ENCODE data around the gene CD93.

CD93 gene

GRCh38 chr20:23123886-23124285 is 37.8 kb upstream of the CD93 start:
- Mint-ChIP-seq H3K27me3 (no peaks in the 10 kb centered on the region), H3K4me3 (no peak overlapping the region), H3K4me1 (ENCODE audit: low read depth) (no peaks in the 10 kb centered on the region), H3K27ac (no peak overlapping the region), H3K36me3 (no peaks in the 10 kb centered on the region), H3K9me3 (ENCODE audit: low read depth) (no peaks in the 10 kb centered on the region)

GRCh38 chr20:23122796-23123655 is 36.9 kb upstream of the CD93 start:
- Mint-ChIP-seq H3K27me3 (no peaks in the 10 kb centered on the region), H3K36me3 (no peaks in the 10 kb centered on the region), H3K4me1 (ENCODE audit: low read depth) (no peaks in the 10 kb centered on the region), H3K4me3 (no peak overlapping the region), H3K27ac (no peak overlapping the region), H3K9me3 (ENCODE audit: low read depth) (no peaks in the 10 kb centered on the region)

GRCh38 chr20:23122321-23122720 is 36.2 kb upstream of the CD93 start:
- Mint-ChIP-seq H3K27me3 (no peaks in the 10 kb centered on the region), H3K27ac (no peak overlapping the region), H3K36me3 (no peaks in the 10 kb centered on the region), H3K4me3 (no peak overlapping the region), H3K9me3 (ENCODE audit: low read depth) (no peaks in the 10 kb centered on the region), H3K4me1 (ENCODE audit: low read depth) (no peaks in the 10 kb centered on the region)

GRCh38 chr20:23121751-23122320 is 35.7 kb upstream of the CD93 start:
- Mint-ChIP-seq H3K4me3 (no peak overlapping the region), H3K4me1 (ENCODE audit: low read depth) (no peaks in the 10 kb centered on the region), H3K36me3 (no peaks in the 10 kb centered on the region), H3K9me3 (ENCODE audit: low read depth) (no peaks in the 10 kb centered on the region), H3K27ac (no peak overlapping the region), H3K27me3 (no peaks in the 10 kb centered on the region)

- Mint-ChIP-seq H3K4me1 (ENCODE audit: low read depth) (no peaks in the 10 kb centered on the region), H3K4me3 (no peak overlapping the region), H3K27ac (no peak overlapping the region)
Observed at GRCh38 chr20:23120936-23121750, 35.0 kb upstream of the CD93 start.

GRCh38 chr20:23120261-23120660 is 34.1 kb upstream of the CD93 start:
- no peaks in the 10 kb centered on the region for H3K27me3 Mint-ChIP-seq
- no peak overlapping the region for H3K4me3 Mint-ChIP-seq
- H3K36me3 Mint-ChIP-seq, result no peaks in the 10 kb centered on the region
- no peaks in the 10 kb centered on the region for H3K9me3 Mint-ChIP-seq (ENCODE audit: low read depth)
- no peak overlapping the region for H3K27ac Mint-ChIP-seq
- no peaks in the 10 kb centered on the region for H3K4me1 Mint-ChIP-seq (ENCODE audit: low read depth)

More at GRCh38 chr20:23120936-23121750, 35.0 kb upstream of the CD93 start:
- Mint-ChIP-seq H3K27me3 (no peaks in the 10 kb centered on the region), H3K36me3 (no peaks in the 10 kb centered on the region), H3K9me3 (ENCODE audit: low read depth) (no peaks in the 10 kb centered on the region)

- Mint-ChIP-seq H3K27ac (no peak overlapping the region), H3K36me3 (no peaks in the 10 kb centered on the region), H3K4me3 (no peak overlapping the region), H3K27me3 (no peaks in the 10 kb centered on the region), H3K4me1 (ENCODE audit: low read depth) (no peaks in the 10 kb centered on the region), H3K9me3 (ENCODE audit: low read depth) (no peaks in the 10 kb centered on the region)
Observed at GRCh38 chr20:23119456-23120216, 33.5 kb upstream of the CD93 start.

- Mint-ChIP-seq H3K4me3 (no peak overlapping the region), H3K9me3 (ENCODE audit: low read depth) (no peaks in the 10 kb centered on the region), H3K27me3 (no peaks in the 10 kb centered on the region), H3K36me3 (no peaks in the 10 kb centered on the region), H3K27ac (no peak overlapping the region), H3K4me1 (ENCODE audit: low read depth) (no peaks in the 10 kb centered on the region)
Observed at GRCh38 chr20:23118766-23119165, 32.6 kb upstream of the CD93 start.

GRCh38 chr20:23118144-23118543 is 32.0 kb upstream of the CD93 start:
- no peak overlapping the region for H3K4me3 Mint-ChIP-seq
- H3K27me3 Mint-ChIP-seq, result no peaks in the 10 kb centered on the region
- H3K27ac Mint-ChIP-seq, result no peak overlapping the region
- no peaks in the 10 kb centered on the region for H3K4me1 Mint-ChIP-seq (ENCODE audit: low read depth)
- H3K36me3 Mint-ChIP-seq, result no peaks in the 10 kb centered on the region
- no peaks in the 10 kb centered on the region for H3K9me3 Mint-ChIP-seq (ENCODE audit: low read depth)

GRCh38 chr20:23117738-23118137 is 31.6 kb upstream of the CD93 start:
- H3K9me3 Mint-ChIP-seq (ENCODE audit: low read depth), result no peaks in the 10 kb centered on the region
- H3K36me3 Mint-ChIP-seq, result no peaks in the 10 kb centered on the region
- H3K27ac Mint-ChIP-seq, result no peak overlapping the region
- no peaks in the 10 kb centered on the region for H3K4me1 Mint-ChIP-seq (ENCODE audit: low read depth)
- H3K4me3 Mint-ChIP-seq, result no peak overlapping the region
- no peaks in the 10 kb centered on the region for H3K27me3 Mint-ChIP-seq

GRCh38 chr20:23116311-23117089 is 30.4 kb upstream of the CD93 start:
- H3K9me3 Mint-ChIP-seq (ENCODE audit: low read depth), result no peaks in the 10 kb centered on the region
- H3K27ac Mint-ChIP-seq, result no peak overlapping the region
- H3K4me3 Mint-ChIP-seq, result no peak overlapping the region
- no peaks in the 10 kb centered on the region for H3K36me3 Mint-ChIP-seq
- H3K27me3 Mint-ChIP-seq, result no peaks in the 10 kb centered on the region
- H3K4me1 Mint-ChIP-seq (ENCODE audit: low read depth), result no peaks in the 10 kb centered on the region

- H3K4me3 Mint-ChIP-seq, result no peak overlapping the region
- no peaks in the 10 kb centered on the region for H3K27me3 Mint-ChIP-seq
- H3K9me3 Mint-ChIP-seq (ENCODE audit: low read depth), result no peaks in the 10 kb centered on the region
- no peaks in the 10 kb centered on the region for H3K36me3 Mint-ChIP-seq
- H3K4me1 Mint-ChIP-seq (ENCODE audit: low read depth), result no peaks in the 10 kb centered on the region
- H3K27ac Mint-ChIP-seq, result no peak overlapping the region
Observed at GRCh38 chr20:23115822-23116221, 29.7 kb upstream of the CD93 start.

- no peak overlapping the region for H3K4me3 Mint-ChIP-seq
- H3K4me1 Mint-ChIP-seq (ENCODE audit: low read depth), result no peaks in the 10 kb centered on the region
- H3K9me3 Mint-ChIP-seq (ENCODE audit: low read depth), result no peaks in the 10 kb centered on the region
- no peak overlapping the region for H3K27ac Mint-ChIP-seq
- no peaks in the 10 kb centered on the region for H3K36me3 Mint-ChIP-seq
- H3K27me3 Mint-ChIP-seq, result no peaks in the 10 kb centered on the region
Observed at GRCh38 chr20:23114448-23115082, 28.4 kb upstream of the CD93 start.

- H3K36me3 Mint-ChIP-seq, result no peaks in the 10 kb centered on the region
- no peaks in the 10 kb centered on the region for H3K27me3 Mint-ChIP-seq
- H3K4me3 Mint-ChIP-seq, result no peak overlapping the region
- no peak overlapping the region for H3K27ac Mint-ChIP-seq
- H3K9me3 Mint-ChIP-seq (ENCODE audit: low read depth), result no peaks in the 10 kb centered on the region
- no peaks in the 10 kb centered on the region for H3K4me1 Mint-ChIP-seq (ENCODE audit: low read depth)
Observed at GRCh38 chr20:23114018-23114417, 27.9 kb upstream of the CD93 start.

Measured in activated naive CD8-positive, alpha-beta T cell (primary cell).